PFSK-1 (cell line): Measurements from ENCODE around the gene C2.

Experiments
- FOXP2 ChIP-seq: optimal IDR thresholded peaks from 2 replicates; pipeline ENCODE3; 2011; ENCODE audit warnings: borderline replicate concordance, control low read depth, inconsistent platforms; ENCODE audit not compliant: insufficient read depth; ENCODE audit errors: extremely low read length, extremely low read depth
- POLR2AphosphoS5 ChIP-seq: IDR thresholded peaks from 2 replicates; pipeline ENCODE4 v1.6.1; 2012; ENCODE audit warnings: low read depth, mild to moderate bottlenecking, control low read depth, low read length, moderate library complexity
- SIN3A ChIP-seq: IDR thresholded peaks from 2 replicates; pipeline ENCODE4 v1.6.1; 2012; ENCODE audit warnings: mild to moderate bottlenecking, low read length, moderate library complexity, borderline replicate concordance; ENCODE audit not compliant: insufficient read depth
- TAF1 ChIP-seq: IDR thresholded peaks from 2 replicates; pipeline ENCODE4 v1.6.1; 2012; ENCODE audit warnings: low read length, control low read depth, borderline replicate concordance; ENCODE audit not compliant: insufficient read depth
- TF ChIP-seq, protein P1 (sequence below), 2 experiments: IDR thresholded peaks; 2 replicates each; pipeline versions ENCODE4 v1.6.1 to v1.8.0; 2011 to 2012; ENCODE audit warnings: low read depth in 2 of 2, low read length in 2 of 2, control low read depth in 1 of 2, inconsistent platforms in 1 of 2, mild to moderate bottlenecking in 1 of 2, moderate library complexity in 1 of 2; ENCODE audit not compliant: insufficient read depth in 1 of 2

C2 gene

DNA sequence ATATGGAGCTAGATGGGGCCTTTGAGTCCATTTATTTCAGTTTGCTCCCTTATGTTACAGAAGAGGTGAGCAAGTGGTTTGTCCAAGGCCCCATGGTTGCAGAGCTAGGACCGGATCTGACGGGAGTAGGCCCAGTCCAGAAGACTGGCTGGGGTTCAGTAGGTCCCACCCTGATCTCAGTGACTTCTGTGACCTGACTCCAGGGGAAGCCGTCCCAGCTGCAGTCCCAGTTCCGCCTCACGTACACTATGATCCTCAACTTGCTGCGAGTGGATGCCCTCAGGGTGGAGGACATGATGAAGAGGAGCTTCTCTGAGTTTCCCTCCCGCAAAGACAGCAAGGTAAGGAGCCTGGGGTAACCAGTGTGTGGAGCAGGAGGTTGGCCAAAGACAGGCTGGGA, 39.0 kb downstream of the C2 start:
- no peak for TF ChIP-seq FOXP2
- no peak for TF ChIP-seq POLR2AphosphoS5
- no peak for TF ChIP-seq SIN3A
- no peak for TF ChIP-seq TAF1
- TF ChIP-seq, protein P1, sequence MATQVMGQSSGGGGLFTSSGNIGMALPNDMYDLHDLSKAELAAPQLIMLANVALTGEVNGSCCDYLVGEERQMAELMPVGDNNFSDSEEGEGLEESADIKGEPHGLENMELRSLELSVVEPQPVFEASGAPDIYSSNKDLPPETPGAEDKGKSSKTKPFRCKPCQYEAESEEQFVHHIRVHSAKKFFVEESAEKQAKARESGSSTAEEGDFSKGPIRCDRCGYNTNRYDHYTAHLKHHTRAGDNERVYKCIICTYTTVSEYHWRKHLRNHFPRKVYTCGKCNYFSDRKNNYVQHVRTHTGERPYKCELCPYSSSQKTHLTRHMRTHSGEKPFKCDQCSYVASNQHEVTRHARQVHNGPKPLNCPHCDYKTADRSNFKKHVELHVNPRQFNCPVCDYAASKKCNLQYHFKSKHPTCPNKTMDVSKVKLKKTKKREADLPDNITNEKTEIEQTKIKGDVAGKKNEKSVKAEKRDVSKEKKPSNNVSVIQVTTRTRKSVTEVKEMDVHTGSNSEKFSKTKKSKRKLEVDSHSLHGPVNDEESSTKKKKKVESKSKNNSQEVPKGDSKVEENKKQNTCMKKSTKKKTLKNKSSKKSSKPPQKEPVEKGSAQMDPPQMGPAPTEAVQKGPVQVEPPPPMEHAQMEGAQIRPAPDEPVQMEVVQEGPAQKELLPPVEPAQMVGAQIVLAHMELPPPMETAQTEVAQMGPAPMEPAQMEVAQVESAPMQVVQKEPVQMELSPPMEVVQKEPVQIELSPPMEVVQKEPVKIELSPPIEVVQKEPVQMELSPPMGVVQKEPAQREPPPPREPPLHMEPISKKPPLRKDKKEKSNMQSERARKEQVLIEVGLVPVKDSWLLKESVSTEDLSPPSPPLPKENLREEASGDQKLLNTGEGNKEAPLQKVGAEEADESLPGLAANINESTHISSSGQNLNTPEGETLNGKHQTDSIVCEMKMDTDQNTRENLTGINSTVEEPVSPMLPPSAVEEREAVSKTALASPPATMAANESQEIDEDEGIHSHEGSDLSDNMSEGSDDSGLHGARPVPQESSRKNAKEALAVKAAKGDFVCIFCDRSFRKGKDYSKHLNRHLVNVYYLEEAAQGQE (IDR thresholded peaks at IDR 0.05; ENCODE audit: insufficient read depth in 1 of 2, low read depth in 2 of 2, low read length in 2 of 2): no peak

GRCh38 chr6:31966997-31967925, 39.7 kb downstream of the C2 start:
- TF ChIP-seq FOXP2: no peak
- TF ChIP-seq, protein P1 (IDR thresholded peaks at IDR 0.05; ENCODE audit: insufficient read depth in 1 of 2, low read depth in 2 of 2, low read length in 2 of 2): no peak
- no peak for TF ChIP-seq TAF1
- no peak for TF ChIP-seq POLR2AphosphoS5
- TF ChIP-seq SIN3A: no peak

DNA sequence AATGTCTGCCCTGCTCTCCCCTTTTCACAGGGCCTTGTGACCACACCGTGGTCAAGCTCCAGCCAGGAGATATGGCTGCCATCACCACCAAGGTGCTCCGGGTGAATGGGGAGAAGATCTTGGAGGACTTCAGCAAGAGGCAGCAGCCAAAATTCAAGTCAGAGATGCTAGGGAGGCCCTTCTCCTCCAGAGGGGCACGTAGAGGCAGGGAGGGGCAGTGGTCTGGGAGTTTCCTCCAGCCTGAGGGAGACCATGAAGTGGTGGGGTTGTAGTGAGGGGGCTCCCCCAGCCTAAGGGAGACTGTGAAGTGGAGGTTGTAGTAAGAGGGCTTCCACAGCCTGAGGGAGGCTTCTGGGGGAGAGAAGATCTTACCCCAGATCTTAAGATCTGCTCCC, 40.4 kb downstream of the C2 start:
- TF ChIP-seq FOXP2 (no peak), TAF1 (no peak), POLR2AphosphoS5 (no peak), SIN3A (no peak)
- TF ChIP-seq, protein P1 (IDR thresholded peaks at IDR 0.05; ENCODE audit: insufficient read depth in 1 of 2, low read depth in 2 of 2, low read length in 2 of 2): no peak

DNA sequence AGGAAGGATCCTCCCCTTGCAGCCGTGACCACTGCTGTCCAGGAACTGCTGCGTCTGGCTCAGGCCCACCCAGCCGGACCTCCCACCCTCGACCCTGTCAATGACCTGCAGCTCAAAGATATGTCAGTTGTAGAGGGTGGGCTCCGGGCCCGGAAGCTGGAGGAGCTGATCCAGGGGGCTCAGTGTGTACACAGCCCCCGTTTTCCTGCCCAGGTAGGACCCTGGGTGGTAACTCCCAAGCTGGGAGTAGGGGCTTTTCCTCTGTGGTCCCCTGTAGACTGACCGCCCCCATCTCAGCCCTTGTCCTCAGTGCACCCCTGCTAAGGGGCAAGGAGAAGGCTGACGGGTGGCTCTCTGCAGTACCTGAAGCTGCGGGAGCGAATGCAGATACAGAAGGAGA, 40.8 kb downstream of the C2 start:
- TF ChIP-seq SIN3A: no peak
- TF ChIP-seq TAF1: no peak

DNA sequence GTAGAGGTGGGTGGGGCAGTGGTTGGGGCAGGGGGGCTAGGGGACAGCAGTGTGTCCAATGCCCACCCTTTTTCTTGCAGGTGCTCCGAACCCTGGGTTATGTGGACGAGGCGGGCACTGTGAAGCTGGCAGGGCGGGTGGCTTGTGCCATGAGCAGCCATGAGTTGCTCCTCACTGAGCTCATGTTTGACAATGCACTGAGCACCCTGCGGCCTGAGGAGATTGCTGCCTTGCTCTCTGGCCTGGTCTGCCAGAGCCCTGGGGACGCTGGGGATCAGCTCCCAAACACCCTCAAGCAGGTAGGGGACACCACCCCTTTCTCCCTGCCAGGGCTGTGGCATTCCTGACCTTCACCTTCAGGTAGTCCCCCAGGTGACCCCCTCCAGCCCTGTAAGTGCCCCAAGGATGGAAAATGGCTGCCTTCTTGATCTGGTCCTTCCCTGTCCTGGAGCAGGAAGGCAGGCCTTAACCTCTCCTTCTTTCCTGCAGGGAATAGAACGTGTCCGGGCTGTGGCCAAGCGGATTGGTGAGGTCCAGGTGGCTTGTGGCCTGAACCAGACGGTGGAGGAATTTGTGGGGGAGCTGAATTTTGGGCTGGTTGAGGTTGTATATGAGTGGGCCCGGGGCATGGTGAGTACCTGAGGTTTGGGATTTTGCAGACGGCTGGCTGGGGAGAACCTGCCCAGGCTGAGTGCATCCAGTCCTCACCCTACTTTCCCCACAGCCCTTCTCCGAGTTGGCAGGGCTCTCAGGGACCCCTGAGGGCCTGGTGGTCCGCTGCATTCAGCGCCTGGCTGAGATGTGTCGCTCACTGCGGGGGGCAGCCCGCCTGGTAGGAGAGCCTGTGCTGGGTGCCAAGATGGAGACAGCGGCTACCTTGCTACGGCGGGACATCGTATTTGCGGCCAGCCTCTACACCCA, 41.5 kb downstream of the C2 start:
- TF ChIP-seq POLR2AphosphoS5 (no peak), SIN3A (no peak), TAF1 (no peak), FOXP2 (no peak)
- TF ChIP-seq, protein P1 (IDR thresholded peaks at IDR 0.05; ENCODE audit: insufficient read depth in 1 of 2, low read depth in 2 of 2, low read length in 2 of 2): no peak
